HepG2 (cell line): Measurements from ENCODE around the gene CGNL1. TPM values are rescaled to one million over a fixed set of nuclear protein-coding genes. Genes with fewer than 3 reads are reported as not detected.
A peak's percentile ranks its signal among the peaks of the same experiment; 100 is the strongest.

Experiments used
- EHMT2 ChIP-seq: fragments of 200-600 bp; sonication (generic); IDR thresholded peaks from 2 replicates; pipeline ENCODE4 v1.7.0; 2017; ENCODE audit warnings: antibody characterized with exemption, low read depth, low read length, borderline replicate concordance
- ELF4 ChIP-seq: sonication (generic); formaldehyde crosslinking; IDR thresholded peaks from 2 replicates; pipeline ENCODE4 v1.5.0; 2020; ENCODE audit warnings: missing genetic modification reagents, mild to moderate bottlenecking, moderate library complexity, borderline replicate concordance
- KDM6A ChIP-seq: IDR thresholded peaks from 2 replicates; pipeline ENCODE4 v1.6.1; 2016; ENCODE audit warnings: low read depth
- KLF11 ChIP-seq: IDR thresholded peaks from 2 replicates; pipeline ENCODE4 v1.6.1; 2016; ENCODE audit warnings: missing compliant biosample characterization
- MTF1 ChIP-seq: sonication (generic); formaldehyde crosslinking; IDR thresholded peaks from 2 replicates; pipeline ENCODE4 v1.5.0; 2020; ENCODE audit warnings: missing genetic modification reagents
- NKX3-1 ChIP-seq: sonication (generic); formaldehyde crosslinking; IDR thresholded peaks from 2 replicates; pipeline ENCODE4 v1.5.0; 2020; ENCODE audit warnings: missing genetic modification reagents
- PHF8 ChIP-seq: sonication (generic); formaldehyde crosslinking; IDR thresholded peaks from 2 replicates; pipeline ENCODE4 v1.5.0; 2020; ENCODE audit warnings: missing genetic modification reagents
- SSRP1 ChIP-seq: IDR thresholded peaks from 2 replicates; pipeline ENCODE4 v1.6.1; 2016; ENCODE audit warnings: control low read depth
- ZNF264 ChIP-seq: sonication (generic); formaldehyde crosslinking; IDR thresholded peaks from 2 replicates; pipeline ENCODE4 v1.4.0; 2020; ENCODE audit warnings: missing genetic modification reagents
- ZNF607 ChIP-seq: sonication (generic); formaldehyde crosslinking; IDR thresholded peaks from 2 replicates; pipeline ENCODE4 v1.5.1; 2020; ENCODE audit warnings: missing genetic modification reagents, mild to moderate bottlenecking, borderline replicate concordance
- ZNF746 ChIP-seq: sonication (generic); formaldehyde crosslinking; IDR thresholded peaks from 2 replicates; pipeline ENCODE4 v1.8.0; 2022; ENCODE audit warnings: mild to moderate bottlenecking, missing genetic modification reagents
- ZNF781 ChIP-seq: sonication (generic); formaldehyde crosslinking; IDR thresholded peaks from 2 replicates; pipeline ENCODE4 v1.5.1; 2020; ENCODE audit warnings: borderline replicate concordance, mild to moderate bottlenecking, missing genetic modification reagents; ENCODE audit errors: not compliant biosample characterization
- polyA plus RNA-seq, 8 experiments: library from polyadenylated mRNA; depleted of rRNA in 3 of 8; stranded (reverse) in 7 of 8; unstranded in 1 of 8; fragments of >200 nt; fragmentation: Illumina TruSeq in 4 of 8; extraction: Trizol in 4 of 8; gene quantifications; 2 replicates each; pipeline versions ENCODE4 v1.2.1 to v1.2.3, GENCODE V29; 2011 to 2016; ENCODE audit warnings: low read depth in 4 of 8, missing spikeins in 1 of 8, mixed read lengths in 1 of 8; ENCODE audit not compliant: insufficient read depth in 1 of 8
- total RNA-seq, 5 experiments: library from RNA; depleted of rRNA; stranded (reverse); fragments of >200 nt; fragmentation: Illumina TruSeq; extraction: Trizol; gene quantifications; 2 replicates each; pipeline ENCODE4 v1.2.3, GENCODE V29; 2016; ENCODE audit warnings: low read depth in 1 of 5
- TF ChIP-seq, protein P1 (sequence below), 2 experiments: sonication (generic) in 1 of 2; formaldehyde crosslinking in 1 of 2; IDR thresholded peaks; 2 replicates each; pipeline versions ENCODE4 v1.6.1 to v1.9.0; 2014 to 2022; ENCODE audit warnings: antibody characterized with exemption in 1 of 2, borderline replicate concordance in 1 of 2, inconsistent platforms in 1 of 2, low read depth in 1 of 2, missing genetic modification reagents in 1 of 2
- TF ChIP-seq, protein P2 (sequence below): IDR thresholded peaks from 2 replicates; pipeline ENCODE4 v1.6.1; 2012; ENCODE audit warnings: low read depth, low read length, improper control_type of control experiment
- TF ChIP-seq, protein P3 (sequence below): IDR thresholded peaks from 2 replicates; pipeline ENCODE4 v1.6.1; 2016; ENCODE audit warnings: mild to moderate bottlenecking, missing biosample characterization, missing genetic modification reagents
- TF ChIP-seq, protein P4 (sequence below): IDR thresholded peaks from 2 replicates; pipeline ENCODE4 v1.6.1; 2012; ENCODE audit warnings: low read length, improper control_type of control experiment

The CGNL1 gene
- total and polyA plus RNA-seq, 2 of the 13 experiments (the other 11 are each of a cell fraction or from before 2014, with no cell fraction given), result 5.6 to 15.6 TPM

DNA sequence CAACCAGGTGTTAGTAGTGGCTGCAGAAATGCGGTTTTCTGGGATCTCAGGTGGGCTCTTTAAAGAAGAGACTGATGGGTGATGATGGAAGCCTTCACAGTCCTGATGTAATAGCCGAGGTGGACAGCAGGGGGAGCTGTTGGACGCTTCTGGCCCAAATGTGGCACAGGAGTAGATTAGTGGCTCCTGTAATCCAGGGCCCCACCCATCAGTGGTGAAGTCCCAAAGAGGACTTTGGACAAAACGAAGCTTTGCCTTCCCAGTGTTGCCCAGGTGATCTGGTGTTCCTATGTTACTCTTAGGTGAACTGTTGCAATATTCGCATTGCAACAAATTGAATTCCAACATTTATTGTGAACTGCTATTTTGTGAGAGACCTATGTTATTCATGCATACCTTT lies 183.6 kb downstream of the CGNL1 start (continued):
- TF ChIP-seq, protein P1, sequence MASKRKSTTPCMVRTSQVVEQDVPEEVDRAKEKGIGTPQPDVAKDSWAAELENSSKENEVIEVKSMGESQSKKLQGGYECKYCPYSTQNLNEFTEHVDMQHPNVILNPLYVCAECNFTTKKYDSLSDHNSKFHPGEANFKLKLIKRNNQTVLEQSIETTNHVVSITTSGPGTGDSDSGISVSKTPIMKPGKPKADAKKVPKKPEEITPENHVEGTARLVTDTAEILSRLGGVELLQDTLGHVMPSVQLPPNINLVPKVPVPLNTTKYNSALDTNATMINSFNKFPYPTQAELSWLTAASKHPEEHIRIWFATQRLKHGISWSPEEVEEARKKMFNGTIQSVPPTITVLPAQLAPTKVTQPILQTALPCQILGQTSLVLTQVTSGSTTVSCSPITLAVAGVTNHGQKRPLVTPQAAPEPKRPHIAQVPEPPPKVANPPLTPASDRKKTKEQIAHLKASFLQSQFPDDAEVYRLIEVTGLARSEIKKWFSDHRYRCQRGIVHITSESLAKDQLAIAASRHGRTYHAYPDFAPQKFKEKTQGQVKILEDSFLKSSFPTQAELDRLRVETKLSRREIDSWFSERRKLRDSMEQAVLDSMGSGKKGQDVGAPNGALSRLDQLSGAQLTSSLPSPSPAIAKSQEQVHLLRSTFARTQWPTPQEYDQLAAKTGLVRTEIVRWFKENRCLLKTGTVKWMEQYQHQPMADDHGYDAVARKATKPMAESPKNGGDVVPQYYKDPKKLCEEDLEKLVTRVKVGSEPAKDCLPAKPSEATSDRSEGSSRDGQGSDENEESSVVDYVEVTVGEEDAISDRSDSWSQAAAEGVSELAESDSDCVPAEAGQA (IDR thresholded peaks at IDR 0.05; ENCODE audit: low read depth), result no peak
- TF ChIP-seq, protein P1 (CRISPR knock-in tag; IDR thresholded peaks at IDR 0.05; ENCODE audit: borderline replicate concordance), result no peak
- TF ChIP-seq, protein P2, sequence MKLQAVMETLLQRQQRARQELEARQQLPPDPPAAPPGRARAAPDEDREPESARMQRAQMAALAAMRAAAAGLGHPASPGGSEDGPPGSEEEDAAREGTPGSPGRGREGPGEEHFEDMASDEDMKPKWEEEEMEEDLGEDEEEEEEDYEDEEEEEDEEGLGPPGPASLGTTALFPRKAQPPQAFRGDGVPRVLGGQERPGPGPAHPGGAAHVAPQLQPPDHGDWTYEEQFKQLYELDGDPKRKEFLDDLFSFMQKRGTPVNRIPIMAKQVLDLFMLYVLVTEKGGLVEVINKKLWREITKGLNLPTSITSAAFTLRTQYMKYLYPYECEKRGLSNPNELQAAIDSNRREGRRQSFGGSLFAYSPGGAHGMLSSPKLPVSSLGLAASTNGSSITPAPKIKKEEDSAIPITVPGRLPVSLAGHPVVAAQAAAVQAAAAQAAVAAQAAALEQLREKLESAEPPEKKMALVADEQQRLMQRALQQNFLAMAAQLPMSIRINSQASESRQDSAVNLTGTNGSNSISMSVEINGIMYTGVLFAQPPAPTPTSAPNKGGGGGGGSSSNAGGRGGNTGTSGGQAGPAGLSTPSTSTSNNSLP, result peak; percentile 35; the same call in 1 of the 2 replicates
- TF ChIP-seq KDM6A (CRISPR knock-in tag) (no peak), NKX3-1 (CRISPR knock-in tag) (no peak), ZNF607 (no peak), ZNF781 (CRISPR knock-in tag) (peak; percentile 46), KLF11 (CRISPR knock-in tag) (no peak), EHMT2 (peak; percentile 50; the same call in 1 of the 2 replicates), PHF8 (no peak), SSRP1 (CRISPR knock-in tag) (no peak), MTF1 (CRISPR knock-in tag) (no peak), ZNF264 (CRISPR knock-in tag) (peak; percentile 100), ELF4 (CRISPR knock-in tag) (no peak), ZNF746 (CRISPR knock-in tag) (no peak)
- TF ChIP-seq, protein P3, sequence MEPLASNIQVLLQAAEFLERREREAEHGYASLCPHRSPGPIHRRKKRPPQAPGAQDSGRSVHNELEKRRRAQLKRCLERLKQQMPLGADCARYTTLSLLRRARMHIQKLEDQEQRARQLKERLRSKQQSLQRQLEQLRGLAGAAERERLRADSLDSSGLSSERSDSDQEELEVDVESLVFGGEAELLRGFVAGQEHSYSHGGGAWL (CRISPR knock-in tag), result no peak
- TF ChIP-seq, protein P4, sequence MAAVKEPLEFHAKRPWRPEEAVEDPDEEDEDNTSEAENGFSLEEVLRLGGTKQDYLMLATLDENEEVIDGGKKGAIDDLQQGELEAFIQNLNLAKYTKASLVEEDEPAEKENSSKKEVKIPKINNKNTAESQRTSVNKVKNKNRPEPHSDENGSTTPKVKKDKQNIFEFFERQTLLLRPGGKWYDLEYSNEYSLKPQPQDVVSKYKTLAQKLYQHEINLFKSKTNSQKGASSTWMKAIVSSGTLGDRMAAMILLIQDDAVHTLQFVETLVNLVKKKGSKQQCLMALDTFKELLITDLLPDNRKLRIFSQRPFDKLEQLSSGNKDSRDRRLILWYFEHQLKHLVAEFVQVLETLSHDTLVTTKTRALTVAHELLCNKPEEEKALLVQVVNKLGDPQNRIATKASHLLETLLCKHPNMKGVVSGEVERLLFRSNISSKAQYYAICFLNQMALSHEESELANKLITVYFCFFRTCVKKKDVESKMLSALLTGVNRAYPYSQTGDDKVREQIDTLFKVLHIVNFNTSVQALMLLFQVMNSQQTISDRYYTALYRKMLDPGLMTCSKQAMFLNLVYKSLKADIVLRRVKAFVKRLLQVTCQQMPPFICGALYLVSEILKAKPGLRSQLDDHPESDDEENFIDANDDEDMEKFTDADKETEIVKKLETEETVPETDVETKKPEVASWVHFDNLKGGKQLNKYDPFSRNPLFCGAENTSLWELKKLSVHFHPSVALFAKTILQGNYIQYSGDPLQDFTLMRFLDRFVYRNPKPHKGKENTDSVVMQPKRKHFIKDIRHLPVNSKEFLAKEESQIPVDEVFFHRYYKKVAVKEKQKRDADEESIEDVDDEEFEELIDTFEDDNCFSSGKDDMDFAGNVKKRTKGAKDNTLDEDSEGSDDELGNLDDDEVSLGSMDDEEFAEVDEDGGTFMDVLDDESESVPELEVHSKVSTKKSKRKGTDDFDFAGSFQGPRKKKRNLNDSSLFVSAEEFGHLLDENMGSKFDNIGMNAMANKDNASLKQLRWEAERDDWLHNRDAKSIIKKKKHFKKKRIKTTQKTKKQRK, result no peak
